Hematopoietic multipotent progenitor cell (in vitro differentiated cells): ENCODE measurements around the gene MAP3K15. TPM values are rescaled to one million over a fixed set of nuclear protein-coding genes. Genes with fewer than 3 reads are reported as not detected.

ENCODE experiments used
- DNase-seq, 3 donors: peaks; one replicate each; pipeline ENCODE4 v3.0.0-alpha.2; 2011 to 2015; ENCODE audit warnings: low read depth in 2 of 3, low spot score in 2 of 3
- small RNA-seq: library from RNA; depleted of rRNA; stranded (forward); fragments of <200 nt; gene quantifications from one replicate; pipeline ENCODE3, GENCODE V24; 2012
- total RNA-seq: library from RNA; depleted of rRNA; stranded (reverse); fragments of >200 nt; gene quantifications from one replicate; pipeline ENCODE4 v1.2.3, GENCODE V29; 2012

The MAP3K15 gene
- total RNA-seq, 1 donor: 0.27 TPM

- peak in 1 of 3 donors; percentile 54 for DNase-seq
Measured at GRCh38 chrX:19350941-19351384, 164.3 kb downstream of the MAP3K15 start.

DNA sequence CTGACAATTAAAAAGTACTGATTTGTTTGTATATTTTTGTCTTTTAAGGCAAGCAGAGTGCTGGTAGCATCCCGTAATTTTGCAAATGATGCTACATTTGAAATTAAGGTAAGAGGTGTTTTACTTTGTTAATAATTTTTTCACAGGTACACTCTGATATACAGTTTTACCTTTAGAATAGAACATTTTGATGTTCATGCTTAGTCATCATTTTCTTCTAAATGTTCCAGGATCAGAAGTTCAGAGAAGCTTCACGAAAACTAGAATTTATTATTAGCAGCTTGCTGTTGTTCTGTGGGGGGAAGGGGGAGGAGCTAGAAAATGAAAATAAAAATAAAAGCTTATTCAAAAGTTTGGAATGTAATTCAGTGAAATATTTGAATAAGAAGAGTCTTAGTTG is 166.0 kb downstream of the MAP3K15 start:
- DNase-seq: no peak

GRCh38 chrX:19347916-19348315 is 167.4 kb downstream of the MAP3K15 start:
- no peak for DNase-seq

DNA sequence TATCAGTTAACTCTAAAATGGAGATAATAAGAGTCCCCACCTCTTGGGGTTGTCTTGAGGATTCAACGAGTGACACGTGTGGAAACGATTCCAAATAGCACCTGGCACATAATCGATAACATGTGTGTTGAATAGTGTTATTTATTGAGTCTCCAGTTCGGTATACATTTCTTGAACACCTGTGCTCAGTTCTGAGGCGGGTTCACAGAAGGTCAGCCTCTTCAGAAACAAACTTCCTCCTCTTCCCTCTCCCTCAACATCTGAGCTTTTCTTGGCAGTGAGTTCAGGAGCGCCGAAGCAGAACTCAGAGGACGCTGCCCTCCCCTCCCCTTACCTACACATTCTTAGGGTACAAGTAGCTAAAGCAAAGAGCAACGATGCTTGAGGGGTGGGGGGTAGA is 170.6 kb downstream of the MAP3K15 start:
- no peak for DNase-seq

DNA sequence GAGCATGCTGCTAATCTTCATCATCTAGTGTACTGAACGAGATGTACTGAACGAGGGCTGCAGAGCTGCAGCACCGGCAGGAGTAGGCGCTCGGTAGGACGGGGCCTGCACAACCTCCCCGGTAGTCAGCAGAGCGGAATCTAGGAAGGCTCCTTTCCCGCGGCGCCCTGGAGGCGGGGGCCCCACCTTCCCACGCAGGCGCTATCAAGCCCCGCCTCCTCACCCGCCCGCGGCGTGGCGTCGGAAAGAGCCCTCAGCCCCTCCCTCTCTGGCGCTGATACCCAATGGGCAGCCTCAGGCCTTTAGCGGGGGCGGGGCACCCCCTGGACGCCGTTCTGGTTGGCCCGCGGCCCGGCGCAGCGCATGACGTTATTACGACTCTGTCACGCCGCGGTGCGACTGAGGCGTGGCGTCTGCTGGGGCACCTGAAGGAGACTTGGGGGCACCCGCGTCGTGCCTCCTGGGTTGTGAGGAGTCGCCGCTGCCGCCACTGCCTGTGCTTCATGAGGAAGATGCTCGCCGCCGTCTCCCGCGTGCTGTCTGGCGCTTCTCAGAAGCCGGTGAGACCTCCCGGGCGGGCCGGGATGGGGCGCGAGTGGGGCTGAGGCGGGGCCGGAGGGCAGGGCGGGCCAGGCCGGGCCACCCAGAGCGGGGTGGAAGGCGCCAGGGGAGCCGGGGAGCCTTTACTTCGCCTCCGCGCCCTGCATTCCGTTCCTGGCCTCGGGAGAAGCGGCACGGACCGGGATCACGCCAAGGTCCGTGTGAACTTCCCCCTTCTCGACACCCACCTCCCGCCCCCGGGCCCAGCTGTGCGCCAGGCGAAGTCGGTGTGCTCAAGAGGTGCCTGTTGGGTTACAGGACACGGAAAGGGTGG is 171.5 kb downstream of the MAP3K15 start, which contains the start of gene PDHA1:
TSS of gene PDHA1 (plus strand) at position 393 of the 874 bp plus-strand sequence. CDS start at position 504, 111 bp downstream.
- DNase-seq: peak; percentile 74 to 94 (median 90)

DNA sequence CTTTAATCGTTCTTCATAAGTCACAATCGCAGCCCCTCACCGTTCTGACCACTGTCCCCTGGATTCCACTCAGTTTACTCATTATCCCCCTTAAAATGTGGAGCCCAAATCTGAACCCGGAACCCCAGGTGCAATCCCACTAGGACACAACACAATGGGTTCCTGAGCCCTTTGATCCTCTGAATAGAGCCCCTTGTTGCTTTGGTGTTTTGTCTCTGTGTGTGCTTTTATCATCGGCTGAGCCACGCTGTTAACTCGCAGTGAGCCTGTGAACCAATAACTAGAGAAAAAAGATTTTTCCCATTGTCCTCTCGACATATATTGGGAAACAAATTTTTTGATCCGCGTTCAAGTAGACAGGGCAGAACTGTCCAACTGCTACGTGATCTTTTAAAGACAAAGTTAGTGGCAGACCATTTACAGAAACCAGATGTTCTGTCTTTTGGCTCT is 172.2 kb downstream of the MAP3K15 start:
- no peak for DNase-seq

DNA sequence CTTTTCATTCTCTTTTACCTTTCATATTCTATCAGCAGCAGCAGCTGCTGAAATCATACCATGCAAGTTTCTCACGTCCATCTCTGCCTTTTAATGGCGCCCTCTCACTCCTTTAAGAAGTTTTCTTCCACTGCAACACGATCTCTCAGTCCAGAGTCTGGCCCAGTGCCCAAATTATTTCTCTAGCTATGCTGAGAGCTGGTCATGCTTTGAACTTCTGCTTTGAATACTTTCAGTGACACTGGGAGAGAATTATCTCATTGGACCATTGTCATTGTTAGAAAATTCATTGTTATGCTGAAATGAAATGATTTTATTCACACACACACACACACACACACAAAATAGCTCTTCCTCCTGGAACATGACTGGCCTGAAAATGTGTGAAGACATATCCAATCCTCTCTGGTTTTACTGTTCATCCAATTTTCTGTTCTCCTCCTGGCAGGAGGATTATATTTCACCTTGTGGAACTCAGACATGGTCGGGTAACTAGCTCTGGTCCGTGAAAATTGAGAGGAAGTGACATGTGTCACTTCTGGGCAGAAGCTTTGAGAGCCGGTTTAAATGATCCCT is 172.9 kb downstream of the MAP3K15 start:
- no peak for DNase-seq

DNA sequence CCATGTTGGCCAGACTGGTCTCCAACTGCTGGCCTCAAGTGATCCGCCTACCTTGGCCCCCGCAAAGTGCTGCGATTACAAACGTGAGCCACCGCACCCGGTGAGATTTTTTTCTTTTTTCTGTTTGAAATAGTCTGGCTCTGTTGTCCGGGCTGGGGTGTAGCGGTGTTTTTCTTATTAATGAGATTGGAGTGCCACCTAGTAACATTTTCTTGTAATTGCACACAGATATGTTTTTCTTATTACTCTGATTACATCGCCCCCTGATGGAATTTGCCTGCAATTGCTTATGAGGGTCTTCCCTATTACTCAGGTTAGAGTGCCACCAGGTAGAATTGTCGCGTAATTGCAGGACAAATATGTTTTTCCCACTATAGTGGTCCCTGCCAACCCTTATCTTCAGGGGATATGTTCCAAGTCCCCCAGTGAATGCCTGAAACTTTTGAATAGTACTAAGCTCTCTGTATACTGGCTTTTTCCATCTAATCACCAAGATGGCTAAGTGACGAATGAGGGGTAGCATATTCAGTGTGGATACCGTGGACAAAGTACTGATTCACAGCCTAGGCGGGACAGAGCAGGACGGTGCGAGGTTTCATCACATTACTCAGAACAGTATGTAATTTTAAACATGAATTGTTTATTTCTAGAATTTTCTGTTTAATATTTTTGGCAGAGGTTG is 180.2 kb downstream of the MAP3K15 start:
- peak in 2 of 3 donors; percentile 27 to 52 for DNase-seq

GRCh38 chrX:19332983-19333382 is 182.3 kb downstream of the MAP3K15 start:
- no peak for DNase-seq

DNA sequence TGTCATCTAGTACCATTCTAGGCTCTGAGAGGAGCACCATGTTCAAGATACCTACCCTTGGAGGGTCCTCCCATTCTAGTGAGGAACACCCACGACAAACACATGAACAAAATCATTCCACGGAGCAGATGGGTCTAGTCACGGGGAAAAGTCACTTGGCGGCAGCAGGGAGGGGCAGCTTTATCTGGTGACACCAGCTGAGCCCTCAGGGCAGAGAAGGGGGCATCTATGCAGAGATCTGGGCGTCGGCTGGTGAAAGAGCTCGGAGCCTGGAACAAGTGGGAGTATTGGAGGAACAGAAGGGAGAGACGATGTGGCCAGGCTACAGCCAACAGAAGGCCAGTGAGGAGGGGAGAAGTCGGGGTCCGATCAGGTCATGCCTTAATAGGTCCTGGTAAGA is 183.5 kb downstream of the MAP3K15 start:
- no peak for DNase-seq

- no peak for DNase-seq
Measured at GRCh38 chrX:19326567-19326966, 188.7 kb downstream of the MAP3K15 start.

Small RNA genes within 50 kb of the gene (small RNA-seq; reads per million reads assigned to genes)
- not detected for gene RF00019

Other genes starting within 250 kb of the MAP3K15 start
- 32.9 TPM for gene PDHA1, start 171.6 kb downstream of the MAP3K15 start, total RNA-seq